ENCODE results near the gene LLGL2.

DNA sequence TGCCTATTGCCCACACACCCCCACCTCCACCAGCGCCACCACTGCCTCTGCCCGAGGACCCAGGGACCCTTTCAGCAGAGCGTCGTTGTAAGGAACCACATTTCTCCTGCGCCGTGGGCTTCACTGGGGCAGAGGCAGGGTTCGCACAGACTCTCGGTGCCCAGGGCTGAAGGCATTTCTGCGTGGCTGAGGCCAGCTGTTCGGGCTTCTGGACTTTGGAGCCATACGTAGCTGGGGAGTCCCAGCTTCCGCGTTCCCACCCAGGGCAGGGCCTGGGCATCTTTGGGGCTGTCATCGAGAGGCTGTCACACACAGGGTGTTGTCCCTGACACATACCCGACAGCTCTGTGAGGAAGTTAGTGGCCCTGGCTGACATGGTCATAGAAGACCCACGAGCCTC lies 91.7 kb downstream of the LLGL2 start:
- TF ChIP-seq CTCF (IDR thresholded peaks at IDR 0.05) (no peak), POLR2A (IDR thresholded peaks at IDR 0.05) (no peak)

All from vagina (tissue), 2 donors.